Measurements from ENCODE around the gene ABHD16B.

- no peak for TF ChIP-seq CTCF (IDR thresholded peaks at IDR 0.05; ENCODE audit: low read length)
- TF ChIP-seq EZH2 (IDR thresholded peaks at IDR 0.05; ENCODE audit: borderline replicate concordance, low read length), result no peak
Observed at GRCh38 chr20:63828124-63828523, 33.2 kb upstream of the ABHD16B start.
